ENCODE results near the gene IGSF9.

- TF ChIP-seq ELF4 (CRISPR knock-in tag; IDR thresholded peaks at IDR 0.05; ENCODE audit: borderline replicate concordance): no peak
- no peak for TF ChIP-seq TCF7L2 (IDR thresholded peaks at IDR 0.05; ENCODE audit: low read depth, low read length)
- no peak for TF ChIP-seq RNF219 (CRISPR knock-in tag; IDR thresholded peaks at IDR 0.05)
- no peak for TF ChIP-seq NFE2L2 (IDR thresholded peaks at IDR 0.05; ENCODE audit: low read length)
- TF ChIP-seq ZIK1 (CRISPR knock-in tag; IDR thresholded peaks at IDR 0.05; ENCODE audit: borderline replicate concordance, low read depth): no peak
- TF ChIP-seq GABPB1 (CRISPR knock-in tag; IDR thresholded peaks at IDR 0.05): no peak
- TF ChIP-seq ZNF558 (CRISPR knock-in tag; IDR thresholded peaks at IDR 0.05; ENCODE audit: borderline replicate concordance): no peak
Measured at GRCh38 chr1:159938211-159938852, 7.1 kb downstream of the IGSF9 start.
